Measurements from ENCODE around the gene HEXIM1. TPM values are rescaled to one million over a fixed set of nuclear protein-coding genes. Genes with fewer than 3 reads are reported as not detected.

Gene HEXIM1
- total RNA-seq, 6 donors from 2014 or later, result 19.9 to 43.8 (median 32.3) TPM

- WGBS, 2 donors, result 68 to 73% methylated on average over 7 of the region's 7 CpGs
- no peaks in the 10 kb centered on the region for H3K36me3 ChIP-seq
Observed at GRCh38 chr17:45186801-45187354, 38.6 kb downstream of the HEXIM1 start.

GRCh38 chr17:45189009-45189408, 40.7 kb downstream of the HEXIM1 start:
- H3K36me3 ChIP-seq, result no peaks in the 10 kb centered on the region

More at GRCh38 chr17:45186801-45187354, 38.6 kb downstream of the HEXIM1 start:
- Histone ChIP-seq H3K4me1 (no peaks in the 10 kb centered on the region), H3K4me3 (no peak overlapping the region), H3K27ac (no peak overlapping the region), H3K27me3 (no peaks in the 10 kb centered on the region), H3K9me3 (no peaks in the 10 kb centered on the region)
- TF ChIP-seq POLR2AphosphoS5 (IDR thresholded peaks at IDR 0.05) (no peak), CTCF (IDR thresholded peaks at IDR 0.05) (no peak), POLR2A (IDR thresholded peaks at IDR 0.05) (no peak), EP300 (IDR thresholded peaks at IDR 0.05) (no peak)
- ATAC-seq (ENCODE audit: low FRiP score in 2 of 2) (no peak), DNase-seq (no peak)

GRCh38 chr17:45190503-45191255, 42.4 kb downstream of the HEXIM1 start:
- WGBS, 2 donors, result 78 to 82% methylated on average over 9 to 11 of the region's 11 CpGs

More at GRCh38 chr17:45189009-45189408, 40.7 kb downstream of the HEXIM1 start:
- no peak for ATAC-seq (ENCODE audit: low FRiP score in 2 of 2)
- Histone ChIP-seq H3K27ac (no peak overlapping the region), H3K4me3 (no peak overlapping the region), H3K4me1 (no peaks in the 10 kb centered on the region), H3K9me3 (no peaks in the 10 kb centered on the region), H3K27me3 (no peaks in the 10 kb centered on the region)
- 73 to 80% methylated on average over 2 of the region's 2 CpGs for WGBS, 2 donors
- no peak for DNase-seq
- no peak for TF ChIP-seq POLR2AphosphoS5 (IDR thresholded peaks at IDR 0.05)
- no peak for TF ChIP-seq CTCF (IDR thresholded peaks at IDR 0.05)
- TF ChIP-seq POLR2A (IDR thresholded peaks at IDR 0.05), result no peak

GRCh38 chr17:45195424-45195823, 47.1 kb downstream of the HEXIM1 start:
- ATAC-seq (ENCODE audit: low FRiP score in 2 of 2), result no peak

More at GRCh38 chr17:45190503-45191255, 42.4 kb downstream of the HEXIM1 start:
- TF ChIP-seq CTCF (IDR thresholded peaks at IDR 0.05) (no peak), POLR2A (IDR thresholded peaks at IDR 0.05) (no peak), EP300 (IDR thresholded peaks at IDR 0.05) (no peak), POLR2AphosphoS5 (IDR thresholded peaks at IDR 0.05) (no peak)
- H3K27me3 ChIP-seq, result no peaks in the 10 kb centered on the region
- H3K36me3 ChIP-seq, result no peaks in the 10 kb centered on the region
- no peak for DNase-seq
- ATAC-seq (ENCODE audit: low FRiP score in 2 of 2), result no peak
- H3K9me3 ChIP-seq, result no peaks in the 10 kb centered on the region
- no peaks in the 10 kb centered on the region for H3K4me1 ChIP-seq
- no peak overlapping the region for H3K4me3 ChIP-seq
- no peak overlapping the region for H3K27ac ChIP-seq

More at GRCh38 chr17:45195424-45195823, 47.1 kb downstream of the HEXIM1 start:
- Histone ChIP-seq H3K27ac (no peak overlapping the region), H3K4me3 (no peak overlapping the region), H3K36me3 (no peaks in the 10 kb centered on the region), H3K9me3 (no peaks in the 10 kb centered on the region), H3K27me3 (no peaks in the 10 kb centered on the region), H3K4me1 (peaks cover 8 to 12% (median 11%) of the 10 kb centered on the region in 4 donors)
- TF ChIP-seq POLR2AphosphoS5 (IDR thresholded peaks at IDR 0.05) (no peak), CTCF (IDR thresholded peaks at IDR 0.05) (no peak), POLR2A (IDR thresholded peaks at IDR 0.05) (no peak), EP300 (IDR thresholded peaks at IDR 0.05) (no peak)
- DNase-seq, result no peak

Measured in upper lobe of left lung (tissue), 6 donors.